IMR-90 (cell line): ENCODE results near the gene LEP.
"Not testable (repeated sequence)": the region's sequence is repeated elsewhere in the genome, so short reads cannot be mapped to it uniquely, and the experiment has no call there.

Experiments
- CEBPB ChIP-seq: IDR thresholded peaks from 2 replicates; pipeline ENCODE4 v1.6.1; 2012; ENCODE audit warnings: low read depth, low read length, improper control_type of control experiment
- FOS ChIP-seq: fragments of 150-350 bp; IDR thresholded peaks from 2 replicates; pipeline ENCODE4 v1.6.1; 2016; ENCODE audit warnings: low read depth, low read length
- MAZ ChIP-seq: IDR thresholded peaks from 2 replicates; pipeline ENCODE4 v1.6.1; 2012; ENCODE audit warnings: low read depth, mild to moderate bottlenecking, low read length, improper control_type of control experiment, moderate library complexity, borderline replicate concordance
- MXI1 ChIP-seq: IDR thresholded peaks from 2 replicates; pipeline ENCODE4 v1.6.1; 2012; ENCODE audit warnings: low read depth, mild to moderate bottlenecking, low read length, moderate library complexity, borderline replicate concordance
- NFE2L2 ChIP-seq: fragments of 150-350 bp; IDR thresholded peaks from 2 replicates; pipeline ENCODE4 v1.6.1; 2016; ENCODE audit warnings: low read depth, mild to moderate bottlenecking, low read length
- POLR2A ChIP-seq: IDR thresholded peaks from 2 replicates; pipeline ENCODE4 v1.6.1; 2012; ENCODE audit warnings: mild to moderate bottlenecking, low read depth, low read length
- RAD21 ChIP-seq: IDR thresholded peaks from 2 replicates; pipeline ENCODE4 v1.6.1; 2012; ENCODE audit warnings: low read length, improper control_type of control experiment
- RCOR1 ChIP-seq: IDR thresholded peaks from 2 replicates; pipeline ENCODE4 v1.6.1; 2012; ENCODE audit warnings: mild to moderate bottlenecking, low read length, improper control_type of control experiment; ENCODE audit not compliant: insufficient replicate concordance
- RFX5 ChIP-seq: IDR thresholded peaks from 2 replicates; pipeline ENCODE4 v1.8.0; 2012; ENCODE audit warnings: low read depth, mild to moderate bottlenecking, low read length, moderate library complexity
- SMC3 ChIP-seq: fragments of 150-350 bp; IDR thresholded peaks from 2 replicates; pipeline ENCODE4 v1.6.1; 2016; ENCODE audit warnings: low read depth, mild to moderate bottlenecking, antibody characterized with exemption, low read length, moderate library complexity
- USF2 ChIP-seq: fragments of 150-350 bp; IDR thresholded peaks from 2 replicates; pipeline ENCODE4 v1.6.1; 2017; ENCODE audit warnings: mild to moderate bottlenecking, antibody characterized with exemption, low read length, low read depth
- TF ChIP-seq, protein P1 (sequence below): conservative IDR thresholded peaks from 2 replicates; pipeline ENCODE4 v1.5.1; 2012; ENCODE audit warnings: mild to moderate bottlenecking, low read depth, low read length, improper control_type of control experiment
- TF ChIP-seq, protein P2 (sequence below): fragments of 150-350 bp; IDR thresholded peaks from 2 replicates; pipeline ENCODE4 v1.6.1; 2016; ENCODE audit warnings: low read depth, mild to moderate bottlenecking, low read length, moderate library complexity, borderline replicate concordance

GRCh38 chr7:128280451-128280850 lies 39.4 kb downstream of the LEP start:
- TF ChIP-seq CEBPB, POLR2A, FOS, USF2, RFX5, RAD21, MXI1, MAZ, RCOR1, SMC3, NFE2L2: not testable (repeated sequence)
- TF ChIP-seq, protein P1, sequence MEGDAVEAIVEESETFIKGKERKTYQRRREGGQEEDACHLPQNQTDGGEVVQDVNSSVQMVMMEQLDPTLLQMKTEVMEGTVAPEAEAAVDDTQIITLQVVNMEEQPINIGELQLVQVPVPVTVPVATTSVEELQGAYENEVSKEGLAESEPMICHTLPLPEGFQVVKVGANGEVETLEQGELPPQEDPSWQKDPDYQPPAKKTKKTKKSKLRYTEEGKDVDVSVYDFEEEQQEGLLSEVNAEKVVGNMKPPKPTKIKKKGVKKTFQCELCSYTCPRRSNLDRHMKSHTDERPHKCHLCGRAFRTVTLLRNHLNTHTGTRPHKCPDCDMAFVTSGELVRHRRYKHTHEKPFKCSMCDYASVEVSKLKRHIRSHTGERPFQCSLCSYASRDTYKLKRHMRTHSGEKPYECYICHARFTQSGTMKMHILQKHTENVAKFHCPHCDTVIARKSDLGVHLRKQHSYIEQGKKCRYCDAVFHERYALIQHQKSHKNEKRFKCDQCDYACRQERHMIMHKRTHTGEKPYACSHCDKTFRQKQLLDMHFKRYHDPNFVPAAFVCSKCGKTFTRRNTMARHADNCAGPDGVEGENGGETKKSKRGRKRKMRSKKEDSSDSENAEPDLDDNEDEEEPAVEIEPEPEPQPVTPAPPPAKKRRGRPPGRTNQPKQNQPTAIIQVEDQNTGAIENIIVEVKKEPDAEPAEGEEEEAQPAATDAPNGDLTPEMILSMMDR, result not testable (repeated sequence)
- TF ChIP-seq, protein P2, sequence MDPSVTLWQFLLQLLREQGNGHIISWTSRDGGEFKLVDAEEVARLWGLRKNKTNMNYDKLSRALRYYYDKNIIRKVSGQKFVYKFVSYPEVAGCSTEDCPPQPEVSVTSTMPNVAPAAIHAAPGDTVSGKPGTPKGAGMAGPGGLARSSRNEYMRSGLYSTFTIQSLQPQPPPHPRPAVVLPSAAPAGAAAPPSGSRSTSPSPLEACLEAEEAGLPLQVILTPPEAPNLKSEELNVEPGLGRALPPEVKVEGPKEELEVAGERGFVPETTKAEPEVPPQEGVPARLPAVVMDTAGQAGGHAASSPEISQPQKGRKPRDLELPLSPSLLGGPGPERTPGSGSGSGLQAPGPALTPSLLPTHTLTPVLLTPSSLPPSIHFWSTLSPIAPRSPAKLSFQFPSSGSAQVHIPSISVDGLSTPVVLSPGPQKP, result not testable (repeated sequence)
